Gastrocnemius medialis (tissue), 4 donors: ENCODE results near the gene RBM33. TPM values are rescaled to one million over a fixed set of nuclear protein-coding genes. Genes with fewer than 3 reads are reported as not detected.

ENCODE experiments used
- ATAC-seq, 2 donors: fragments of 150-250 bp; one replicate each; pipeline ENCODE4 v1.9.1; 2016
- DNase-seq, 2 donors: peaks; one replicate each; pipeline ENCODE4 v3.0.0-alpha.2; 2019
- H3K27ac ChIP-seq, 4 donors: fragments of 200-600 bp; sonication (generic); 1 replicate in 1 of 4; 2 replicates in 3 of 4; pipeline ENCODE4 v1.5.1; 2016 to 2018; ENCODE audit warnings: mild to moderate bottlenecking in 2 of 4, moderate library complexity in 1 of 4
- H3K27me3 ChIP-seq, 3 donors: fragments of 200-600 bp; sonication (generic) in 2 of 3; 1 replicate in 1 of 3; 2 replicates in 2 of 3; pipeline versions ENCODE4 v1.5.1 to v1.6.0; 2016 to 2019; ENCODE audit warnings: mild to moderate bottlenecking in 1 of 3, moderate library complexity in 1 of 3
- H3K36me3 ChIP-seq, 2 donors: fragments of 200-600 bp; sonication (generic) in 1 of 2; one replicate each; pipeline ENCODE4 v1.5.1; 2017 to 2018
- H3K4me1 ChIP-seq, 2 donors: fragments of 200-600 bp; sonication (generic) in 1 of 2; one replicate each; pipeline ENCODE4 v1.5.1; 2016 to 2017; ENCODE audit warnings: mild to moderate bottlenecking in 2 of 2
- H3K4me3 ChIP-seq, 4 donors: fragments of 200-600 bp; sonication (generic) in 3 of 4; 1 replicate in 1 of 4; 2 replicates in 3 of 4; pipeline ENCODE4 v1.5.1; 2016 to 2019; ENCODE audit warnings: mild to moderate bottlenecking in 2 of 4
- H3K9me3 ChIP-seq, 3 donors: fragments of 200-600 bp; sonication (generic) in 2 of 3; 1 replicate in 1 of 3; 2 replicates in 2 of 3; pipeline ENCODE4 v1.5.1; 2016 to 2019
- CTCF ChIP-seq, 5 experiments: fragments of 450-650 bp in 3 of 5; fragments of 200-600 bp in 2 of 5; sonication (generic) in 2 of 5; IDR thresholded peaks in 4 of 5; conservative IDR thresholded peaks in 1 of 5; 1 replicate in 4 of 5; 2 replicates in 1 of 5; pipeline ENCODE4 v1.5.1; 2016 to 2019; ENCODE audit warnings: antibody characterized with exemption in 5 of 5, mild to moderate bottlenecking in 3 of 5, moderate library complexity in 3 of 5
- POLR2A ChIP-seq, 2 donors: fragments of 450-650 bp; IDR thresholded peaks; one replicate each; pipeline ENCODE4 v1.6.1; 2017; ENCODE audit warnings: antibody characterized with exemption in 2 of 2, mild to moderate bottlenecking in 2 of 2, moderate library complexity in 2 of 2
- in situ Hi-C, 4 donors: fragments of 200-750 bp; cut with MboI; loops; one replicate each; pipeline versions ENCODE4 v1.15.0 to v1.8.0; 2017; ENCODE audit warnings: low sequenced_read_pairs in 4 of 4
- intact Hi-C: fragments of 100-400 bp; cut with DNase I; formaldehyde crosslinking; loops from one replicate; pipeline ENCODE4 v1.15.1; 2023; ENCODE audit warnings: low total_unique reads
- total RNA-seq, 4 donors: library from RNA; depleted of rRNA; stranded (reverse); fragments of >200 nt; gene quantifications; one replicate each; pipeline versions ENCODE4 v1.1.0 to v1.2.3, GENCODE V29; 2016

The RBM33 gene
- total RNA-seq, 4 donors from 2014 or later = 16.6 to 30.0 (median 28.1) TPM

- H3K4me1 ChIP-seq = peaks cover 0 to 5% of the 10 kb centered on the region in 2 donors
- DNase-seq (no peak), ATAC-seq (no peak)
- no peak overlapping the region for H3K27ac ChIP-seq
- in situ Hi-C loops (loop anchor here in 2 of 4 donors (5.0 to 10.0 kb wide), 2 partner anchors 151 to 163 kb away; no protein-coding TSS in a partner anchor), intact Hi-C loops (no loop called here)
- H3K27me3 ChIP-seq = peaks cover 0 to 7% (median 0%) of the 10 kb centered on the region in 3 donors
- TF ChIP-seq CTCF (IDR thresholded peaks at IDR 0.05 in 4 of 5, conservative IDR thresholded peaks at IDR 0.05 in 1 of 5) (no peak), POLR2A (IDR thresholded peaks at IDR 0.05) (no peak)
- no peaks in the 10 kb centered on the region for H3K36me3 ChIP-seq
- H3K4me3 ChIP-seq = no peak overlapping the region
- H3K9me3 ChIP-seq = no peaks in the 10 kb centered on the region
These were observed 40.5 kb upstream of the RBM33 start for GRCh38 chr7:155603858-155604503.

GRCh38 chr7:155604504-155604997, 39.9 kb upstream of the RBM33 start:
- Histone ChIP-seq H3K36me3 (no peaks in the 10 kb centered on the region), H3K27ac (no peak overlapping the region), H3K4me3 (no peak overlapping the region), H3K9me3 (no peaks in the 10 kb centered on the region), H3K27me3 (peaks cover 0 to 2% (median 0%) of the 10 kb centered on the region in 3 donors), H3K4me1 (peaks cover 0 to 5% of the 10 kb centered on the region in 2 donors)
- intact Hi-C loops = no loop called here
- in situ Hi-C loops = loop anchor here in 2 of 4 donors (5.0 to 10.0 kb wide), 2 partner anchors 150 to 163 kb away; no protein-coding TSS in a partner anchor
- no peak for TF ChIP-seq CTCF (IDR thresholded peaks at IDR 0.05 in 4 of 5, conservative IDR thresholded peaks at IDR 0.05 in 1 of 5)
- TF ChIP-seq POLR2A (IDR thresholded peaks at IDR 0.05) = no peak
- ATAC-seq = no peak
- no peak for DNase-seq

- intact Hi-C loops (no loop called here), in situ Hi-C loops (loop anchor here in 1 of 4 donors (10.0 kb wide), 1 partner anchor 146 kb away; no protein-coding TSS in a partner anchor)
- no peak for TF ChIP-seq CTCF (IDR thresholded peaks at IDR 0.05 in 4 of 5, conservative IDR thresholded peaks at IDR 0.05 in 1 of 5)
- TF ChIP-seq POLR2A (IDR thresholded peaks at IDR 0.05) = no peak
- Histone ChIP-seq H3K36me3 (no peaks in the 10 kb centered on the region), H3K27me3 (no peaks in the 10 kb centered on the region), H3K4me1 (peaks cover 0 to 5% of the 10 kb centered on the region in 2 donors), H3K27ac (no peak overlapping the region), H3K9me3 (no peaks in the 10 kb centered on the region), H3K4me3 (no peak overlapping the region)
- DNase-seq (no peak), ATAC-seq (no peak)
These were observed 35.3 kb upstream of the RBM33 start for GRCh38 chr7:155609185-155609584.

- no peaks in the 10 kb centered on the region for H3K36me3 ChIP-seq
- H3K27me3 ChIP-seq = no peaks in the 10 kb centered on the region
- intact Hi-C loops = no loop called here
- no peak for TF ChIP-seq POLR2A (IDR thresholded peaks at IDR 0.05)
- TF ChIP-seq CTCF (IDR thresholded peaks at IDR 0.05 in 4 of 5, conservative IDR thresholded peaks at IDR 0.05 in 1 of 5) = no peak
- in situ Hi-C loops = no loop called here
- no peak overlapping the region for H3K27ac ChIP-seq
- no peak overlapping the region for H3K4me3 ChIP-seq
- DNase-seq = no peak
- no peak for ATAC-seq
- H3K9me3 ChIP-seq = no peaks in the 10 kb centered on the region
- no peaks in the 10 kb centered on the region for H3K4me1 ChIP-seq
These were observed 33.7 kb upstream of the RBM33 start for GRCh38 chr7:155610633-155611193.
